Effector CD8-positive, alpha-beta T cell (primary cell): ENCODE measurements around the gene ITPA.
"Not testable (repeated sequence)": the region's sequence is repeated elsewhere in the genome, so short reads cannot be mapped to it uniquely, and the experiment has no call there.

Source experiments
- DNase-seq: peaks from one replicate; lab custom pipeline; 2025; lab: John Stamatoyannopoulos, UW

The ITPA gene

GRCh38 chr20:3199976-3200755, 9.1 kb upstream of the ITPA start:
- no peak for DNase-seq

- DNase-seq, result no peak
Measured at GRCh38 chr20:3202965-3203314, 6.4 kb upstream of the ITPA start.

GRCh38 chr20:3203315-3204123, 5.8 kb upstream of the ITPA start:
- no peak for DNase-seq

- DNase-seq, result peak; percentile 88
Measured at GRCh38 chr20:3204124-3204794, 5.0 kb upstream of the ITPA start, which contains the start of gene DDRGK1. TSS of gene DDRGK1 (minus strand) at chr20:3204682. CDS start at chr20:3204627, 55 bp downstream.

GRCh38 chr20:3208786-3209256, 477 bp upstream of the ITPA start:
- DNase-seq, result no peak

- DNase-seq, result no peak
Measured at GRCh38 chr20:3209946-3210317, 634 bp downstream of the ITPA start.

GRCh38 chr20:3210346-3210745, 1.0 kb downstream of the ITPA start:
- DNase-seq, result no peak

GRCh38 chr20:3213226-3213625, 3.9 kb downstream of the ITPA start:
- DNase-seq, result no peak

- DNase-seq, result not testable (repeated sequence)
Measured at GRCh38 chr20:3215359-3215917, 6.1 kb downstream of the ITPA start.

GRCh38 chr20:3218307-3218988, 9.2 kb downstream of the ITPA start:
- DNase-seq, result peak; percentile 59

- DNase-seq, result no peak
Measured at GRCh38 chr20:3221398-3222226, 12.3 kb downstream of the ITPA start.

GRCh38 chr20:3222635-3223600, 13.6 kb downstream of the ITPA start:
- DNase-seq, result peak; percentile 9

GRCh38 chr20:3223651-3223993, 14.3 kb downstream of the ITPA start:
- no peak for DNase-seq

- no peak for DNase-seq
Measured at GRCh38 chr20:3223994-3224680, 14.8 kb downstream of the ITPA start.

- DNase-seq, result no peak
Measured at GRCh38 chr20:3224681-3225421, 15.6 kb downstream of the ITPA start.

- no peak for DNase-seq
Measured at GRCh38 chr20:3226093-3226492, 16.8 kb downstream of the ITPA start.

GRCh38 chr20:3226864-3227263, 17.6 kb downstream of the ITPA start:
- DNase-seq, result no peak

- DNase-seq, result no peak
Measured at GRCh38 chr20:3227506-3227905, 18.2 kb downstream of the ITPA start.
